OCI-LY3 (cell line): ENCODE results near the gene ADAMTSL5.

Source experiments
- CTCF ChIP-seq: fragments of 200-600, 300-600 bp; sonication (generic); IDR thresholded peaks from 2 replicates; pipeline ENCODE4 v1.5.1; 2014; ENCODE audit warnings: antibody characterized with exemption, low read length, low read depth
- EZH2phosphoT487 ChIP-seq: fragments of 200-600 bp; shearing (Covaris generic); IDR thresholded peaks from 2 replicates; pipeline ENCODE4 v1.6.1; 2018; ENCODE audit warnings: antibody characterized with exemption, mixed run types, low read depth

- TF ChIP-seq CTCF (no peak), EZH2phosphoT487 (no peak)
These were observed 8.8 kb upstream of the ADAMTSL5 start for GRCh38 chr19:1521636-1522035.
